Measurements from ENCODE around the gene CCDC70.

DNA sequence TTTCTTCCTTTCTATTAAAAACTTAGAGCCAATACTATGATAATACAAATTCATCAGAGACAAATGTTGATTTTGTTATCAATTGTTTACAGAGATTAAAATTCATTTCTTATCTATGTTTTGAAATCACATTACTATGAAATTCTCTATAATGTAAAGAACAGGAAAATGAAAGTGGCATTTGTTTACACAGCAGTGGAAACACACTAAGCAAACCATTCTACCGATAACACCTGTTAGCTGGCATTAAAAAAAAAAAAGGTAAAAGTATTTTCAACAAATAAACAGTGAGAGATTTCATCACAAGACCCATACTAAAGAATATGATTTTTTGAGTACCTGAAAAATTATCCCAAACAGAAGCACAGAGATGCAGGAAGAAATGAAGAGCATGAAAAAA is 4.8 kb upstream of the CCDC70 start:
- TF ChIP-seq EGR1 (IDR thresholded peaks at IDR 0.05; ENCODE audit: low read depth in 2 of 2) (no peak), CTCF (IDR thresholded peaks at IDR 0.05; ENCODE audit: low read depth, low read length, missing input control) (no peak)

Data from liver (tissue), 3 donors.